HG02852 (cell line): ENCODE results near the gene MYOM3.

ENCODE experiments used
- ATAC-seq: cut with Tn5 transposase; IDR thresholded peaks from one replicate; pipeline ENCODE4 v1.9.1; 2021; ENCODE audit warnings: mild to moderate bottlenecking, moderate library complexity; ENCODE audit not compliant: unreplicated experiment

Gene MYOM3

DNA sequence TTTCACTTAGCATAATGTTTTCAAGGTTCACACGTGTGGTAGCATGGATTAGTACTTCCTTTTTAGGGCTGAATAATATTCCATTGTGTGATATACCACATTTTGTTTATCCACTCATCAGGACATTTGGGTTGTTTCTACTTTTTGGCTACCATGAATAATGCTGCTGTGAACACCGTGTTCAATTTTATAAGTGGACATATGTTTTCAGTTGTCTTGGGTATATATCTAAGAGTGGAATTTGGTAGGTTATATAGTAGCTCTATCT is 27.2 kb upstream of the MYOM3 start:
- no peak for ATAC-seq

DNA sequence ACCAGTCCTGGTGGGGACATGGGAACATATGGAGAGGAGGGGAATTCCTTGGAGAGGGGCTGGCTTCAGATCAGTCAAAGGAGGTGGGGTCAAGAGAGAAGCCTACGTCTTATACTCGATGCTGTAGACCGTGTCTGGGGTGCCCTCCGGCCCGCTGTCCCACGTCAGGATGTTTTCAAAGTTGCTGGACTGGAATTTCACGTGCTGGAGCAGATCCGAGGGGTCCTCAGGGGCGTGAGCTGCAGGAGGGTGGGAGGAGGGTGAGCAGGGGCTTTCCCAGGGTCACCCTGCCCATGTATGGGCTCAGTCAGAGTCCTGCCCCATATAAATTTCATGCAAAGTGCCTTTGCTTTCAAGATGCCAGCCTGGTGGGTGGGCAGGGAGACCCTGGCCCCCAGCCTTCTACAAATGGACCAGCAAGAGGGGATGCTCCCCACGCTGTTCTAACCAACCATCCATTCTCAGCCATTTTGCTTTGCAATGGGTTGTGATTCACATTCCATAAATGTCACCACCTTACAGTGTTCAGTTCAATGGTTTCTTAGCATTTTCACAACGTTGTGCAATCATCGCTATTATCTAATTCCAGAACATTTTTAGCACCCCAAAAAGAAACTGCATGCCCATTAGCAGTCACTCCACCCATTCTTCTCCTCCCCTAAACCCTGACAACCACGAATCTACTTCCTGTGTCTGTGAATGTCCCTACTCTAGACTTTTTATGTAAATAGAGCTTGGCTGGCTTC is 26.7 kb upstream of the MYOM3 start:
- no peak for ATAC-seq

DNA sequence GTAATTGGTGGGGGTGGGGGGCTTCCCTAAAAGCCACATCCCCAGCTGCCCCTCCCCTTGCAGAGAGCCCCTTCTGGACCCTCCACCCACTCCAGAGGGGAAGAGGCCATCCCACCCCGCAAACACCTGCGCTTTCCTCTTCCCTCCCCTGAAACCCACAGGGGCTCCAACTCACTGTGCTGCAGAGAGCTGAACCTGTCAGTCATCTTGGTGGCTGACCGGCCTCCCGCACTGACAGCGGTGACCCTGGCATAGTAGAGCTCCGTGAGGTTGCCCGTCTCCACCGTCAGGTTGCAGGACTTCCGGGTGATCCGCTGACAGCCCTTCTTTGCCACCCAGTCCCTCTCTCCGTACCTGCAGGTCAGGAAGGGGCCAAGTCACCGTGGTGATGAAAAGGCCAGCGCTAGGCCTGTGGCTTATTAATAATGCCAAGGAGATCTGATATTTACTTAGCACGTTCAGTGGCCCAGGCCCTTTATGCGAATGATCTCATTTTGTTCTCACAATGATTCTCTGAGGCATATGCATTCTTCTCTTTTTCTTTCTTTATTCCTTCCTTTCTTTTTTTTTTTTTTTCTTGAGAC is 25.1 kb upstream of the MYOM3 start:
- no peak for ATAC-seq

DNA sequence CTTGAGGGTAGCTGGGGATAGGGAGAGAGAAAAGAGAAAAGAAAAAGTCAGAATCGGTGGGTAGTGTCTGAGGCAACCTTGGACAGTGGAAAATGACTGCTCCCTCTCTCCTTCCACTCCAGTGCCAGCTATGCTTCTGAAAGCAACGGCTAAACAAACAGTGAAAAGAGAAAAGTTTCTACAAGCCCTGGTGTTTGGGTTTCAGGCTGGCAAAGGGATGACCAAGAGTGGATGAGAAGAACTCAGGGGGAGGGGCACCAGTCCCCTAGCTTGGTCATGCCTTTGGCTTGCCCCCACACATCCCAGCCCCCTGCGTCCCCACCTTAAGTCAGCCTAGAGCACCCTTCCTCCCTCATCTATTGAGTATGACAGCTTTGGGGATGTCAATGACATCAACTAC is 22.4 kb upstream of the MYOM3 start:
- no peak for ATAC-seq

DNA sequence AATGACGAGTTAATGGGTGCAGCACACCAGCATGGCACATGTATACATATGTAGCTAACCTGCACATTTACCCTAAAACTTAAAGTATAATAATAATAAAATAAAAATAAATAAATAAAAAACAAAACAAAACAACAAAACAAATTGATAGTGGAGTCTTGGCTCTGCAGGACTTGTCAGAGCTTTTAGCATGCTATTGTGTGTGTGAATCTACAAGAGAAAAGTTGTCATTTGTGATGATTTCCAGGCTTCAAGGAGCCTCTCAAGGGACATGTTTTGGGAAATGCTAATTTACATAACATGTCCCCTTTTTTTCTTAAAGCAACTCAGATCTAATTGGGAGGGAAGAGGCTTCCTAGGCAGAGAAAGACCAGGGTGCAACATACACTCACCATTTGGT is 21.9 kb upstream of the MYOM3 start:
- no peak for ATAC-seq

DNA sequence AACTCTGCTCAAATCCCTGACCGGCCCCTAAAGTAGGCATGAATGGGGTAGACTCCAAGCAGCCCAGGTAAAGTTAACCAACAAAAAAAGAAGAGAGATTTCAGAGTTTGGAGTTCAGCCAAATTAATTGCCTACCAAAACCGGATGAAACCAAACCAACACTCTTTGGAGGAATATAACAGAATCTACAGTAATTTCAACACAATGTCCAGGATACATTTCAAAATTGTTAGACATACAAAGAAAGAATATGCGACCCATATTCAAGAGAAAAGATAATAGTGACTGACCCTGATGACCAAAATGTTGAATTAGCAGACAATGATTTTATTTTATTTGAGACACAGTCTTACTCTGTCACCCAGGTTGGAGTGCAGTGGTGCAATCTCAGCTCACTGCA is 18.4 kb upstream of the MYOM3 start:
- ATAC-seq = no peak

DNA sequence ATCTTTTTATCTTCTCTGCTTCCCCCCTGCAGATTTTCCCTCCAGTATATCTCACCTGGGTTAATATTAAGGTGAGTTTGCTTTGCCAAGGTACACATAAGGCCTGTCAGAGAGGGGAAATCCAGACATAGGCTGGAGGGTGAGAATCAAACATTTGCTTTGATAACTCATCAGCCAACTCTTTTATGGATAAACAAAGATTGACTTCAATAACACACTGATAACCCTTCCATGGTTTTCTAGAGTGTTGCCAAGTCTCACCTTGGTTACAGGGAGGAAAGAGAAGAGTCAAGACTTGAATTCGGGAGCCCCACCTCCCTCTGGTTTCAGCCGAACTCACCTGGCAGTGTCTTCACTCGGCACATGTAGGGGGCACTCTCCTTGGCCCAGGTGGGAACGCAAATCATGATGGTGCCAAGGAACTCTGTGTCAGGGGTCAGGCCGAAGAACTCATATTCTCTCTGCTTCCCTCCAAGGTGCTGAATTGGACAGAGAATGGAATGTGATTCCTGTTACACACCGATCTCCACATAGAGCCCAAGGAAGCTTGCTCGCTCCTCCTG is 15.9 kb upstream of the MYOM3 start:
- ATAC-seq = no peak

DNA sequence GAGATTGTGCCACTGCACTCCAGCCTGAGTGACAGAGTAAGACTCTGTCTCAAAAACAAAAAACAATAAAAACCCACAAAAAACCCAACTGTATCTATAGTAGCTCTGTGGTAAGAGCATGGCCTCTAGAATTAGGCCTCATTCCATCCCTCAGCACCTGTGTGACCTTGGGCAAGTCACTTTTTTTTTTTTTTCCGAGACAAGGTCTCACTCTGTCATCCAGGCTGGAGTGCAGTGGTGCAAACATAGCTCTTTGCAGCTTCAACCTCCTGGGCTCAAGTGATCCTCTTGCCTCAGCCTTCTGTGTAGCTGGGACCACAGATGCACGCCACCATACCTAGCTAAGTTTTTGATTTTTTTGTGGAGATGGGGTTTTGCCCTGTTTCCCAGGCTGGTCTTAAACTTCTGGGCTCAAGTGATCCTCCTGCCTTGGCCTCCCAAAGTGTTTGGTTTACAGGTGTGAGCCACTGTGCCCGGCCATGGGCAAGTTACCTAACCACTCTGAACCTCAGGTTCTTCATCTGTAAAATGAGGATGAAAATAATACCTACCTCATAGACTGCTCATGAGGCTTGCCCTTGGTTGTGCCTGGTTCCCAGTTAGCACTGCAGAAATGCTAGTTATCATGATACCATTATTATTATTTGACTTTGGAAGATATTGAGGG is 15.3 kb upstream of the MYOM3 start:
- no peak for ATAC-seq

DNA sequence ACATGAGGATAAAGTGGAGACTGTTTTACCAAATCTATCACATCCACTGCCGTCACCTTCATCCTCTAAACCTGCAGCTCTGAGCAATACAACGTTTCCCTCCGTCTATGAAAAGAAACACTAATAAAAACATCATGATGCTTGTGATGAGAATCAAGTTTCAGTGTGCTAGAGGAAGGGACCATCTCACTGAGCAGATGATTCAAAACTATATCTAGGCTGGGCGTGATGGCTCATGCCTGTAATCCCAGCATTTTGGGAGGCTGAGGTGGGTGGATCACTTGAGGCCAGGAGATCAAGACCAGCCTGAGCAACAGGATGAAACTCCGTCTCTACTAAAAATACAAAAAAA is 14.7 kb upstream of the MYOM3 start:
- ATAC-seq = no peak

DNA sequence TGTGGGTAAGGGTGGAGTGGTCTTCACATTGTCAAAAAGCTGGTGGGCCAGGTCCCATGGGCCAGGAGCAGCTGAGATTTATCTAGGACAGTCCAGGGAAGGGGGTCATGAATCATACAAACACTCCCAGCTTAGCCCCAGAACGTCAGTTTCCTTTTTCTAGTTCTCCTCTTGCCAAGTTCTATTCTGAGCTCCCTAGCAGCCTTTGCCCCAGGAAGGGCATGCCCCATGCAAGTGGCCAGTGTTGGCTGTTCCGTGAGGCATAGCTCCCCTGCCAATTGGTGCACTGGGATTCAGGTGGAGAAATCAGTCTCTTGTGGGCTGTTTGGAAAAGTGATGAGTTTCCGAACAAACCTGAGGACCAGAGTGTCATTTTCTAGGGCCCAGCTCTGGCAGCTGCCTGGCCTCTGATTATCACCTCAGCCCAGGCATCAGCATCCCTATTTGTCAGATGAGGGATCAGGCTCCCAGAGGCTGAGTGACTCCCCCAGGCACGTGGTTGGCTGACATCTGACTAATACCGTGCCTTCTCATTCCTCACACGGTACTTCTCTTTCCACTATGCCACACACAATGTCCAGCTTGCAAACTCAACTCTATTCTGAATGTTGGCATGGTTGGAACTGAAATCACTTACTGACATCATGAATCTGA is 14.2 kb upstream of the MYOM3 start:
- ATAC-seq = no peak

DNA sequence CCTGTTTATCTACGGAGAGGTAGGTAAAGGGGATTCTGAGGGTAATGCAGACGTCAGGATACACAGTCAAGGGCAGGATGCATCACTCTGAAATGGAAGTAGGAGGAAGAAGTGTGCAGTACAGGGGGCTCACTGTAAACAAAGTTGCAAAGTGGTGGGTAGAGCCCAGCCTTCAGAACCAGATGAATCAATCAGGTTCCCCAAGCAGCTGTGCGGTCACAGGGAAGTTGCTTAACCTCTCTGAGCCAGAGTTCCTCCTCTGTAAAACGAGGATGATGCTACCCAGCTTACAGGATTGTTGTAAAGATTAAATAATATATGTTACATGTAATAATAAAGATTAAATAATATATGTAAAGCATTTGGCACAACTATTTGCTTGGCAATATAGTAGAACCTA is 13.5 kb upstream of the MYOM3 start:
- no peak for ATAC-seq

DNA sequence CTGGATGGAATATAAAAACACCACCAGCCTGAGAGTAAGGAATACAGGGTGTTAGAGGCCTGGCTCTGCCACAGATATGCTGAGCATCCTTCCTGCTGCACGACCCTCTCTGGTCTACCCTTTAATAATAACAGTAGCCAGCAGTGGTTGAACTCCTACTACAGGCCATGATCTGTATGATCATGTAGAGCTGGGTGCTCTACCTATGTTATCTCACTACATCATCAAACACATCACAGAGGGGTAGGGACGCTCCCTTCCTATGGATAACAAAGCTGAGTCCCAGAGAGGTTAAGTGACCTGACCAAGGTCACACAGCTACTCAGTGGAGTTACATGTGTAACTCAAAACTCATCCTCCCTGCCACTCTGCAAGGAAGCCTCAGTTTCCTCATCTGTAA is 13.0 kb upstream of the MYOM3 start:
- ATAC-seq = no peak

DNA sequence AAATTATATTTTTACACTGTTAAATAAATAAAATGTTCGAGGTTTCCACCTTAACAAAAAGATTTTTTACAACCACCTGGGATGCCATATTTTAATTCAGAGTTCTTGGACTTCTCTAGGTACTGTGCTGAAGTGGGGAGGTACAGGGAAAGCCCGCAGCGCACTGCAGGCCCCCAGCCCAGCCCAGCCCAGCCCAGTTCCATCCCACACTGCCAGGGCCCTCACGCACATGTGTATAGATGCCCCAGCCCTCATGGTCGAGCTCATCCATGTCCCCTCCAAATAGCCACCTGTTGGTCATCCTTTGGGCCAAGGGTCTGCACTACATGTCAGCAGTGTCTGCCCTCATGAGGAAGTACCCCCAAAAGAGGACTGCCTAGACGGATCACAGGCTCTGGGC is 11.7 kb upstream of the MYOM3 start:
- ATAC-seq = no peak

DNA sequence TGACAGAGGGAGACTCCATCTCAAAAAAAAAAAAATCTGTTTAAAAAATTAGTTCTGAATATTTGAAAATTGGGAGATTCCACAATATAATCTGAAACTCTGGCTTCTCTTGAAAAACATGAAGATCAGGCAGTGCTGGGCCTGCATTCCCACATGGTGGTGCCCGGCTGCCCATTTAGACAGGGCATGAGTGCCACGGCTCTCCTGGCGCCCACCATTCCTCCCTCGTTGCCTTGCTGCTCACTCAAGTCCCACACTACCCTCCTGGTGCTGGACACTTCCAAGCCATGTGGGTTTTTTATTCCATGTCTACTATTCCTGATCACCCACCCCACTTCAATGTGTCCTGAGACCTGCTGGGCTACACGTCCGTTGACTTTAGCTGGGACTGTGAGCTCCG is 10.8 kb upstream of the MYOM3 start:
- ATAC-seq = no peak

DNA sequence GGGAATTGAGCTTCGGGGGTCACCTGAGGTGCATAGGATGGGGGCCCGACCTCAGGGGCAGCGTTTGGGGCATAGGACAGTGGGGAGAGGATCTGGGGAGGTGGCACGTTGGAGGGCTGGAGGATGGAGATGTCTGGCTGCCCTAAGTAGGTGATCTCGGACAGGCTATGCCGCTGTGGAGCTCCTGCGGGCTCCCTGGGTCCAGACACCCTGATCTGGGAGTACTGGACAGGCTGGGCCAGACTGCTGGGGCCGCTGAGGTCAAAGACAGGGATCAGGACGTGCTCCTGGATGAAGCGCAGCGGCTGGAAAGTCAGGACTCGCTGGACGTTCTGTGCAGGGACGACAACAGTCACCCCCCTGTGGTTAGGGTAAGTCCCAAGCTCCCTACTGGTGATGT is 9.5 kb upstream of the MYOM3 start:
- ATAC-seq = no peak

DNA sequence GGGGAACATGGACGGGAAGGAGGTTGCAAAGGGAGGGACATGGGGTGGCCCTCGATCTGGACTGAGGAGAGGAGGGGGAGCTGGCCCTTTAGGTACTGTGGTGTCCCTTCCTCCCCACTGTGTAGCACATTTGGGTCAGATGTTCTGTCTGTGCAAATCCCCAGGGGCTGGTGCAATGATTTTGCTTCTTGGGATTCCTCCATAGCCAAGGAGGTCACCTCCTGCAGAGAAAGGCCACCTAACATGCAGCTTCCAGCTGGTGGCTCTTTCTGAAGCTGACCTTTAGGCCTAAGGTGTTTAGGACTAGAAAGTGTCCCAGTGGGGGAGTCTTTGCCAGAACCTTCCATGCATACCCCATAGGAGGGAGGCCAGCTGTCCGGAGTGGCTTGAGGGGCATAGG is 9.0 kb upstream of the MYOM3 start:
- no peak for ATAC-seq

DNA sequence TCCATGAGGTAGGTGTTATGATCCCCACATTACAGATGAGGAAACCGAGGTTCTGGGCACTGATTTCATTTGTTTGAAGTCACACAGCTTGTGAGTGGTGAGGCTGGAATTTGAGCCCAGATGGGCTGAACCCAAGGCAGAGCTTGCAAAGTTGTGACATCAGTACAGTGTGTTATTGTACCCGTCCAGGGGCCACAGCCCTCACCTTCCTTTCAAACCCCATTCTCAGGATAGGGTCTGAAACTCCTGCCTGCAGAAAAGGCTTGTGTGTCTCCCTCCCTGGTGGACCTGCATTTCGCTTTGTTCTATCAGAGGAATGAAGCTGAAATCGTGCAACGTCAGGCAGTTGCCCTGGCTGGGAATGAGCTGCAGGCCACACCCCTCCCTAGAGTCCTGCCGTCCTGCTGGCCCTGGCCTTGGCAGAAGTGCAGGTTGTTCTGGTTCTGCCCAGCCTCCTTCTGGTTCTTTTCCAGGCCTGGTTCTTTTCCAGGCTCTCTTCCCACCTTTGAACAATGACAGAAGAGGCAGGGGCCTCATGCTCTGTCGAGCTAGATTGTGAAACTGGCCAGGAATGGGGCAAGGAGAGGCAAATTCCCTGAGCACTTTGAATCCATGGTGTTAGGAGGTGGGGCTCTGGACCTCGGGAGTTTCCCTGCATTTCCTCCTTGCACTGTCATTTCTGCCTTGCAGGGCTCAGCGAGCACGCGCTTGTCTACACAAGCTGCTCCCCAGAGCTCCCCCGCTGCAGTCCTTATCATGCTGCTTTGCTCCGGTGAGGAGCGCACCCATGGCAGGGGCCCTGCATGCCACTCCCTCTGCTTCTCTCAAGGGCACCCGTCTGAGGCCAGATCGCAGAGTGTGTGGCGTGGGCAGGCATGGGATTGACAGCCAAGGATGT is 8.2 kb upstream of the MYOM3 start:
- ATAC-seq = no peak

DNA sequence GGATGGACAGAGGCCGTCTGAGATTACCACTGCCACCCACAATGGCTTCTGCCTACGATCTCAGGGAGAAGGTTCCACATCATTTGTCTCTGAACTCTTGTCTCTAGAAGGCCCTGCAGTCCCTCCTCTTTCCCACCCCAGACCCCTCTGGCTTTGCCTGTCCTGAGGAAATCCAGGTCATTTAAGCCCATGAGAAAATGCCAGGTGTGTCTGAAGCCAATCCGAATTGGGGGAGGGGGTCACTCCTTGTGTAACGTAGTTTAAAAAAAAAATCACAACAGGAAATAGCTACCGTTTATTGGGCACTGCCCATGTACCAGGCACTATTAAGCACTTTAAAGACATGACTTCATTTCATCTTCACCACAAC is 7.5 kb upstream of the MYOM3 start:
- no peak for ATAC-seq

DNA sequence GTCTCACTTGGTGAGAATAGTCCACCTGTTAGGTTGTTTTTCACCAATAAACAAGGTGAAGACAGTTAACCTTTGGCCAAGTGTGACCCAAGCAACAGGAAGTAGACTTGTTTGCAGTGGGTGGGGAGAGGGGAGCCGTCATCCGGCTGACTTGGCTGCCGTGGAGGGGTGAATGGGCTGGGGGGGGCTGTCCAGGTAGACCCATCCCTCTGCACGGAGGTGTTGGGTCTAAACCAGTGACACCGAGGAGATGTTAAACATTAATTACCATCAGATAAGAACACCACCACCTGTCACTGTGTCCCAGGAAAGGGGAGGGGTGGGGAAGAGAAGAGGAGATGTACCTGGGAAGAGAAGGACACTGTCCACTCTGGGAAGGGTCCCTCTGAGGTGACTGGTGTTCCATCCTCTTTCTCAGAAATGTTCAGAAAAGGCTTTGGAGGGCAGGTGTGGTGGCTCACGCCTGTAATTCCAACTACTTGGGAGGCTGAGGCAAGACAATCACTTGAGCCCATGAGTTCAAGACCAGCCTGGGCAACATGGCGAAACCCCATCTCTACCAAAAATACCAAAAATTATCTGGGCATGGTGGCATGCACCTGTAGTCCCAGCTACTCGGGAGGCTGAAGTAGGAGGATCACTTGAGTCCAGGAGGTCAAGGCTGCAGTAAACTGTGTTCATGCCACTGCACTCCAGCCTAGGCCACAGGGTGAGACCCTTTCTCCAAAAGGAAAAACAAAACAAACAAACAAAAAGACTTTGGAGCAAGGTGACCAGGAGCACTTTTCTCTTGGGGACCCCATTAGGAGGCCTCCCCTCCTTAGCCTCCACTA is 6.7 kb upstream of the MYOM3 start:
- ATAC-seq = no peak

DNA sequence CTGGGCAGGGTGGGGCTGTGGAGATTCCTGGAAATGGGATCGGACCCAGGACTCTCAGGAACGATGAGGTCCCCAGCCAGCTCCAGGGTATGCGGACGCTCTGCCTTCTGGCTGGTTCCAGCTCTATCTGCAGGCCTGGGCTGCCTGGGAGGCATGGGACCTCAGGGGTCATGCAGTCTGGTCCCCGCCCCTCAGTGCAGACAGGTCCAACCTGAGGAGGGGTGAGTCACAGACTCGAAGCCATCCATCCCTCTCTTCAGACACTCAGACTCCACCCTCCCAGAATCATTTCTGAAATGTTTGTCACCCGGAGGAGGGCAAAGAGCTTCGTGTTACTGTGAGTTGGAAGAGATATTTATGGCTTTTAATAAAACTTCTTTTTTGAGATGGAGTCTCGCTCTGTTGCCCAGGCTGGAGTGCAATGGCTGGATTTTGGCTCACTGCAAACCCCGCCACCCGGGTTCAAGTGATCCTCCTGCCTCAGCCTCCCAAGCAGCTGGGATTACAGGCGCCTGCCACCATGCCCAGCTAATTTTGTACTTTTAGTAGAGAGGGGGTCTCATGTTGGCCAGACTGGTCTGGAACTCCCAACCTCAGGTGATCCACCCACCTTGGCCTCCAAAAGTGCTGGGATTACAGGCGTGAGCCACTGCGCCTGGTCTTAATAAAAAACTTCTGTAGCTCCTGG is 5.9 kb upstream of the MYOM3 start:
- no peak for ATAC-seq
